Ascending aorta (tissue), 2 donors: ENCODE measurements around the gene TFAP2C. TPM values are rescaled to one million over a fixed set of nuclear protein-coding genes. Genes with fewer than 3 reads are reported as not detected.

Experiments
- DNase-seq, 2 donors: peaks; one replicate each; pipeline ENCODE4 v3.0.0-alpha.2; 2019; ENCODE audit warnings: low spot score in 2 of 2
- H3K27ac ChIP-seq, 2 donors: fragments of 200-600 bp; sonication (generic); one replicate each; pipeline ENCODE4 v1.5.1; 2016 to 2017; ENCODE audit warnings: mild to moderate bottlenecking in 1 of 2
- H3K27me3 ChIP-seq: fragments of 200-600 bp; sonication (generic); one replicate; pipeline ENCODE4 v1.5.1; 2017
- H3K36me3 ChIP-seq, 2 donors: fragments of 200-600 bp; sonication (generic); one replicate each; pipeline ENCODE4 v1.5.1; 2016
- H3K4me1 ChIP-seq, 2 donors: fragments of 200-600 bp; sonication (generic); one replicate each; pipeline ENCODE4 v1.5.1; 2016 to 2017; ENCODE audit warnings: mild to moderate bottlenecking in 1 of 2
- H3K4me3 ChIP-seq, 2 donors: fragments of 200-600 bp; sonication (generic); one replicate each; pipeline ENCODE4 v1.5.1; 2016 to 2017; ENCODE audit warnings: mild to moderate bottlenecking in 1 of 2
- H3K9me3 ChIP-seq, 2 donors: fragments of 200-600 bp; sonication (generic); one replicate each; pipeline ENCODE4 v1.5.1; 2016
- intact Hi-C: fragments of 100-400 bp; cut with DNase I; formaldehyde crosslinking; loops from one replicate; pipeline ENCODE4 v1.15.1; 2023
- total RNA-seq: library from RNA; depleted of rRNA; stranded (reverse); fragments of >200 nt; gene quantifications from one replicate; pipeline ENCODE4 v1.1.0, GENCODE V29; 2016
- TF ChIP-seq, protein P1 (sequence below), 3 experiments: fragments of 200-600 bp in 2 of 3; fragments of 450-650 bp in 1 of 3; sonication (generic) in 2 of 3; IDR thresholded peaks; one replicate each; pipeline ENCODE4 v1.5.1; 2016 to 2019; ENCODE audit warnings: antibody characterized with exemption in 3 of 3, mild to moderate bottlenecking in 1 of 3, moderate library complexity in 1 of 3

TFAP2C gene
- total RNA-seq, 1 donor from 2014 or later: 4.9 TPM

- intact Hi-C loops: no loop called here
- H3K9me3 ChIP-seq: no peaks in the 10 kb centered on the region
- H3K4me3 ChIP-seq: no peak overlapping the region
- H3K4me1 ChIP-seq: no peaks in the 10 kb centered on the region
- H3K27me3 ChIP-seq: no peaks in the 10 kb centered on the region
- no peaks in the 10 kb centered on the region for H3K36me3 ChIP-seq
- no peak for DNase-seq
- TF ChIP-seq, protein P1, sequence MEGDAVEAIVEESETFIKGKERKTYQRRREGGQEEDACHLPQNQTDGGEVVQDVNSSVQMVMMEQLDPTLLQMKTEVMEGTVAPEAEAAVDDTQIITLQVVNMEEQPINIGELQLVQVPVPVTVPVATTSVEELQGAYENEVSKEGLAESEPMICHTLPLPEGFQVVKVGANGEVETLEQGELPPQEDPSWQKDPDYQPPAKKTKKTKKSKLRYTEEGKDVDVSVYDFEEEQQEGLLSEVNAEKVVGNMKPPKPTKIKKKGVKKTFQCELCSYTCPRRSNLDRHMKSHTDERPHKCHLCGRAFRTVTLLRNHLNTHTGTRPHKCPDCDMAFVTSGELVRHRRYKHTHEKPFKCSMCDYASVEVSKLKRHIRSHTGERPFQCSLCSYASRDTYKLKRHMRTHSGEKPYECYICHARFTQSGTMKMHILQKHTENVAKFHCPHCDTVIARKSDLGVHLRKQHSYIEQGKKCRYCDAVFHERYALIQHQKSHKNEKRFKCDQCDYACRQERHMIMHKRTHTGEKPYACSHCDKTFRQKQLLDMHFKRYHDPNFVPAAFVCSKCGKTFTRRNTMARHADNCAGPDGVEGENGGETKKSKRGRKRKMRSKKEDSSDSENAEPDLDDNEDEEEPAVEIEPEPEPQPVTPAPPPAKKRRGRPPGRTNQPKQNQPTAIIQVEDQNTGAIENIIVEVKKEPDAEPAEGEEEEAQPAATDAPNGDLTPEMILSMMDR (IDR thresholded peaks at IDR 0.05): no peak
- H3K27ac ChIP-seq: no peak overlapping the region
Observed at GRCh38 chr20:56587307-56588041, 41.6 kb upstream of the TFAP2C start.

- Histone ChIP-seq H3K27ac (no peak overlapping the region), H3K27me3 (no peaks in the 10 kb centered on the region), H3K36me3 (no peaks in the 10 kb centered on the region), H3K9me3 (no peaks in the 10 kb centered on the region), H3K4me3 (no peak overlapping the region), H3K4me1 (no peaks in the 10 kb centered on the region)
- intact Hi-C loops: no loop called here
- no peak for DNase-seq
- TF ChIP-seq, protein P1 (IDR thresholded peaks at IDR 0.05): no peak
Observed at GRCh38 chr20:56588996-56589395, 40.1 kb upstream of the TFAP2C start.

DNA sequence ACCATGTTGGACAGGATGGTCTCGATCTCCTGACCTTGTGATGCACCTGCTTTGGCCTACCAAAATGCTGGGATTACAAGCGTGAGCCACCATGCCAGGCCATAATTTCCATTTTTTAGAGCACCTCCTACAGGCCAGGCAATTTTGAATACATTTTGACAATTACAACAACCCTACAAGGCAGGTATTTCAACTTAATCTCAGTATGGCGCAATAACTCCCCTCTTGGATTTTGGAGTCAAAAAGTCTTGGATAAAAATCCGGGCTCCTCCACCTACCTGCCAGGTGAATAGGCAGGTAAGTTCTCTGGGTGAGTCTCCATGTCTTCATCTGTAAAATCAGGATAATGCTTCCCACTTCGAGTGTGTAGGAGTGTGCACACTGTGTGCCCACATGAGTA lies 39.5 kb upstream of the TFAP2C start:
- no peak for DNase-seq
- H3K27ac ChIP-seq: no peak overlapping the region
- H3K4me3 ChIP-seq: no peak overlapping the region
- TF ChIP-seq, protein P1 (IDR thresholded peaks at IDR 0.05): no peak
- intact Hi-C loops: no loop called here
- no peaks in the 10 kb centered on the region for H3K9me3 ChIP-seq
- H3K4me1 ChIP-seq: no peaks in the 10 kb centered on the region
- no peaks in the 10 kb centered on the region for H3K27me3 ChIP-seq
- H3K36me3 ChIP-seq: no peaks in the 10 kb centered on the region

GRCh38 chr20:56590888-56591287 lies 38.2 kb upstream of the TFAP2C start:
- TF ChIP-seq, protein P1 (IDR thresholded peaks at IDR 0.05): no peak
- H3K9me3 ChIP-seq: no peaks in the 10 kb centered on the region
- H3K4me3 ChIP-seq: no peak overlapping the region
- no peak overlapping the region for H3K27ac ChIP-seq
- intact Hi-C loops: no loop called here
- no peak for DNase-seq
- no peaks in the 10 kb centered on the region for H3K4me1 ChIP-seq
- no peaks in the 10 kb centered on the region for H3K27me3 ChIP-seq
- no peaks in the 10 kb centered on the region for H3K36me3 ChIP-seq

DNA sequence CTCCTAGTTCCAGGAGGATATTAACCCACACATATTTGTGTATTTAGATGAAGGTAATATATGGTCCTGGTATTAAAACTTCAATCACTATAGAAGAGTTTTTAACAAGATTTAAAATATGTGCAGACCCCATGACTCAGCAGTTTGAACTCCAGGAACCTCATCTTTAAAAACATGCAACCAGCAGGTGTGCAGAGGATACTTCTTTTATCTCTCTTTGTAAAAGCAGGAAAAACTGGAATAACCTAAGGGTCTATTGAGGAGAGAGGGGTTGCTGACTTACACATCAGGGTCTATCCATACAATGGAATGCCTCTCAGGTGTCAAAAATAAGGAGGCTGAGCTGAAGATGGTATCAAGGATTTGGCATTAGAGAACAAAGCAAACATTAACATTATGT lies 36.9 kb upstream of the TFAP2C start:
- Histone ChIP-seq H3K4me3 (no peak overlapping the region), H3K4me1 (no peaks in the 10 kb centered on the region), H3K27me3 (no peaks in the 10 kb centered on the region), H3K36me3 (no peaks in the 10 kb centered on the region), H3K27ac (no peak overlapping the region), H3K9me3 (no peaks in the 10 kb centered on the region)
- intact Hi-C loops: no loop called here
- DNase-seq: no peak
- TF ChIP-seq, protein P1 (IDR thresholded peaks at IDR 0.05): no peak
